Measurements from ENCODE around the gene C4orf17. TPM values are rescaled to one million over a fixed set of nuclear protein-coding genes. Genes with fewer than 3 reads are reported as not detected.
A peak's percentile ranks its signal among the peaks of the same experiment; 100 is the strongest.

The C4orf17 gene
- not detected in 2 replicates for total RNA-seq (ENCODE audit: low replicate concordance)

DNA sequence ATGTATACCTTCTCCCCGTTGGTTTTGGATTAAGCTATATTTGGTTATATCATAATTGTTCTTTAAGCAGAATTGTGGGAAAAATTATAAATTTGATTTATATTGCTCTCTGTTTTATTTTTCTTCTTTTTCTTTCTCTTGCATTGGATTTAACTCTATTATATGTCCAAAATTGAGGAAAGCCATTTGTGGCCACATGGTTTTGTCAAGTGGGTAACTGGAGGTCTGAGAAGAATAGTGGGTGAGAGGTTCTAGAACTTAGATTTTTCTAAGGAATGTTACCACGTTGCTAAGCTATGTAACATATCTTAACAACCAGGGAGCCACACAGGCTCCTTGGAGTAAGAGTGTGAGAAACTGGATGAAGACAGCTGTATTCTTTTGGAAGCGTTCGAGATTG is at the start of gene C4orf17:
C4orf17 (plus strand) TSS at position 301 of the 400 bp plus-strand sequence. CDS start 2,061 bp downstream, outside the sequence.
- H4K20me1 ChIP-seq (ENCODE audit: low read depth): no peaks in the 10 kb centered on the region

DNA sequence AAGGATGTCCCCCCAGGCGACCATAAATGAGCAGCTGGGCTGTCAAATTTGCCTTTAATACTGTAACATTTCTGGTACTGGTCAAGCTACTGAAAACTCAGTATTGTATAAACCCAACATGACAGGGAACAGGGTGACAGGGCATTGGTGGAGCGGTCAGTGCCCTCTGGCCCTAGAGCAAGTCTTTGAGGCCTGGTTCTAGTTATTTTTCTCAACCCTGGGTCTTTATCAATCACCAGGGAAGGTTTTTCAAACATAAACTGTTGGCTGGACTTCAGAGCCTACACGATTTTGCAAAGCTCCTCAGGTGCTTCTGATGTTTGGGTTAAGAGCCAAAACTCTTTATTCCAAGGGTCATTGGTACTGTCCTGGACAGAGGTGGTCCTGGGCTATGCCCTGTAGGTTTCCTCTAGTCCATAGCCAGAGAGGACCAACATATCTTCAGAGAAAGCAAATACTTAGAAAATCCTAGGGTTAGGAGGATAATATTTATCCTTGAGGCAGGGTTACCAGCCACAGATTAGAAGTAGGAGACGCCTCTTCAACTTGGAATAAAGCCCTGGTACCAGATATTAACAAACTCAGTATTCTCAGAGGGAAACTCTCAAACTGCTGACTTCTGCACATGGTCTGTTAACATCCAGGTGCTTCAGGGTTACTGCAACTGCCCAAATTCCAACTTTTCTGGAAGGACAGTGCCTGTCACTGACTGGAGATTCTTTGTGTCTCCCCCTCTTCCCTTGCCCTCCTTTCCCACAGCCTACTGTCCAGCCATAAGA is 49.0 kb upstream of the C4orf17 start:
- no peaks in the 10 kb centered on the region for H3K9me3 ChIP-seq (ENCODE audit: low read depth)
- no peak for DNase-seq (ENCODE audit: low spot score)
- Mint-ChIP-seq H3K4me1 (peaks cover 4% of the 10 kb centered on the region), H3K27ac (no peak overlapping the region), H3K27me3 (ENCODE audit: insufficient read depth, low read depth) (peaks cover 4% of the 10 kb centered on the region), H3K36me3 (no peaks in the 10 kb centered on the region), H3K9me3 (no peaks in the 10 kb centered on the region), H3K4me3 (no peak overlapping the region)
- TF ChIP-seq CTCF (IDR thresholded peaks at IDR 0.05) (no peak), EZH2phosphoT487 (IDR thresholded peaks at IDR 0.05) (no peak), EZH2 (IDR thresholded peaks at IDR 0.05) (no peak)
- no peaks in the 10 kb centered on the region for H3K27me3 ChIP-seq
- H3K9ac ChIP-seq: no peak overlapping the region
- no peaks in the 10 kb centered on the region for H4K20me1 ChIP-seq (ENCODE audit: low read depth)
- H3K27ac ChIP-seq: no peak overlapping the region
- no peaks in the 10 kb centered on the region for H3K4me1 ChIP-seq
- no peaks in the 10 kb centered on the region for H3K79me2 ChIP-seq (ENCODE audit: low read depth)
- H3K36me3 ChIP-seq: no peaks in the 10 kb centered on the region
- H3K4me2 ChIP-seq: no peak overlapping the region
- H3K4me3 ChIP-seq: no peak overlapping the region
- H3F3A ChIP-seq (ENCODE audit: low read depth): no peaks in the 10 kb centered on the region
- H2AFZ ChIP-seq (replicated peaks): no peak overlapping the region

More for the DNA sequence above, at the start of gene C4orf17:
- no peaks in the 10 kb centered on the region for H3K9me3 ChIP-seq (ENCODE audit: low read depth)
- H3K4me1 ChIP-seq: no peaks in the 10 kb centered on the region
- H3F3A ChIP-seq (ENCODE audit: low read depth): no peaks in the 10 kb centered on the region
- TF ChIP-seq EZH2phosphoT487 (IDR thresholded peaks at IDR 0.05) (no peak), CTCF (IDR thresholded peaks at IDR 0.05) (no peak), EZH2 (IDR thresholded peaks at IDR 0.05) (no peak)
- Mint-ChIP-seq H3K9me3 (no peaks in the 10 kb centered on the region), H3K27ac (no peak within 1 kb of the TSS), H3K4me3 (no peak within 1 kb of the TSS), H3K27me3 (ENCODE audit: insufficient read depth, low read depth) (peaks cover 1% of the 10 kb centered on the region), H3K4me1 (no peaks in the 10 kb centered on the region), H3K36me3 (no peaks in the 10 kb centered on the region)
- H2AFZ ChIP-seq (replicated peaks): no peak within 1 kb of the TSS
- H3K36me3 ChIP-seq: no peaks in the 10 kb centered on the region
- DNase-seq (ENCODE audit: low spot score): no peak
- no peak within 1 kb of the TSS for H3K27ac ChIP-seq
- no peak within 1 kb of the TSS for H3K9ac ChIP-seq
- no peak within 1 kb of the TSS for H3K4me2 ChIP-seq
- no peaks in the 10 kb centered on the region for H3K79me2 ChIP-seq (ENCODE audit: low read depth)
- no peak within 1 kb of the TSS for H3K4me3 ChIP-seq
- H3K27me3 ChIP-seq: no peaks in the 10 kb centered on the region

DNA sequence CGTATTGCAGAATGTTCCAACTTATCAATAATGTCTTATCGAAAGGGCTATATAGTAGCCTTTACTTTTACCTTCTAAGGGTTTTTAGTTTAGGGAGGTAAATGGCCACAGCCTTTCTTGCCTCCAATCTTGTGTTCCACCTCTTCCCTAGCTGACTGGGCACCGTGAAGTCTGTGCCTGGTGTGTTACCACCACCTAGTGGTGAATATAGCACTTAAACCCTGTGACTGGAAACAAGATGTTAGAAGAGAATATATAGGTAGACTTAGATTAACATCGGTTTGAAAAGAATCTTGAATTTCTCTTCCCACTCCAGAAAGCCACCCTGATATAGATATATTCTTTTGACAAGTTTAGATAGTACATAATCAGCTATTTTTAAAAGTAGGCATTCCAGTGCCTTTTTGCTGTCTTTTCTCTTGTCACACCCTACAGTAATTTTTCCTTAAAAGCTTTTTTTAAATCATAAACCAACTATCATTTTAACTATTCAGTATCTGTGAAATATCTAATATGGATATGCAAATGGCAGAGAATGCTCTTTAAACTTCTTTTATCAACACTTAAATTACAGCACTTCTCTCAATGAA is 47.9 kb upstream of the C4orf17 start:
- Mint-ChIP-seq H3K36me3 (no peaks in the 10 kb centered on the region), H3K4me1 (peaks cover 13% of the 10 kb centered on the region), H3K9me3 (no peaks in the 10 kb centered on the region), H3K27me3 (ENCODE audit: insufficient read depth, low read depth) (peaks cover 4% of the 10 kb centered on the region), H3K27ac (no peak overlapping the region), H3K4me3 (no peak overlapping the region)
- TF ChIP-seq EZH2 (IDR thresholded peaks at IDR 0.05) (no peak), CTCF (IDR thresholded peaks at IDR 0.05) (peak; percentile 90)
- Histone ChIP-seq H3K27me3 (no peaks in the 10 kb centered on the region), H3K36me3 (no peaks in the 10 kb centered on the region), H3K27ac (no peak overlapping the region), H3K9me3 (ENCODE audit: low read depth) (no peaks in the 10 kb centered on the region), H3K4me1 (no peaks in the 10 kb centered on the region), H3F3A (ENCODE audit: low read depth) (no peaks in the 10 kb centered on the region), H3K9ac (no peak overlapping the region), H3K4me2 (no peak overlapping the region), H3K4me3 (no peak overlapping the region), H3K79me2 (ENCODE audit: low read depth) (no peaks in the 10 kb centered on the region), H2AFZ (replicated peaks) (no peak overlapping the region), H4K20me1 (ENCODE audit: low read depth) (no peaks in the 10 kb centered on the region)
- DNase-seq (ENCODE audit: low spot score): peak; percentile 81

All from neural progenitor cell (in vitro differentiated cells).